B cell (primary cell): ENCODE results near the gene PGA5. TPM values are rescaled to one million over a fixed set of nuclear protein-coding genes. Genes with fewer than 3 reads are reported as not detected.

Experiments used
- ATAC-seq: fragments of 200-7000 bp; cut with Tn5 transposase; one replicate; pipeline ENCODE4 v1.10.0; 2021; ENCODE audit warnings: low read depth, mild to moderate bottlenecking, moderate number of reproducible peaks, moderate library complexity
- CTCF ChIA-PET: fragments of 350-600 bp; sonication (Branson Sonifier 250); formaldehyde crosslinking; loops from one replicate; lab custom pipeline; 2021; ENCODE audit warnings: antibody characterized with exemption, inconsistent platforms; lab: Charles Lee
- POLR2A ChIA-PET: fragments of 350-600 bp; sonication (Branson Sonifier 250); formaldehyde crosslinking; loops from one replicate; lab custom pipeline; 2021; ENCODE audit warnings: antibody characterized with exemption; lab: Charles Lee
- DNase-seq: peaks from one replicate; pipeline ENCODE4 v3.0.0; 2013
- H2AFZ ChIP-seq: 2 replicates; pipeline ENCODE4 v1.6.1; 2012; ENCODE audit warnings: mild to moderate bottlenecking, low read depth, low read length; ENCODE audit not compliant: insufficient read depth, poor library complexity, severe bottlenecking
- H3K27ac ChIP-seq, 2 donors: 1 replicate in 1 of 2; 2 replicates in 1 of 2; pipeline ENCODE4 v1.5.1; 2012 to 2013; ENCODE audit warnings: low read length in 2 of 2, mild to moderate bottlenecking in 2 of 2, moderate library complexity in 1 of 2
- H3K27me3 ChIP-seq, 4 experiments: fragments of 200-600 bp in 1 of 4; sonication (generic) in 1 of 4; replicated peaks in 1 of 4; 1 replicate in 2 of 4; 2 replicates in 2 of 4; pipeline versions ENCODE4 v1.6.1 to v1.7.0; 2013 to 2016; ENCODE audit warnings: low read length in 3 of 4, mild to moderate bottlenecking in 2 of 4, mixed read lengths in 1 of 4, moderate library complexity in 1 of 4; ENCODE audit not compliant: insufficient read depth in 4 of 4, control insufficient read depth in 3 of 4; ENCODE audit errors: control extremely low read depth in 1 of 4
- H3K36me3 ChIP-seq, 2 experiments: replicated peaks in 1 of 2; 1 replicate in 1 of 2; 2 replicates in 1 of 2; pipeline versions ENCODE4 v1.6.1 to v1.7.1; 2013; ENCODE audit warnings: low read length in 1 of 2; ENCODE audit not compliant: insufficient read depth in 2 of 2, control insufficient read depth in 1 of 2; ENCODE audit errors: control extremely low read depth in 1 of 2, extremely low read depth in 1 of 2
- H3K4me1 ChIP-seq, 2 donors: fragments of 200-600 bp in 1 of 2; sonication (generic) in 1 of 2; 1 replicate in 1 of 2; 2 replicates in 1 of 2; pipeline versions ENCODE4 v1.5.1 to v1.6.1; 2013 to 2017; ENCODE audit warnings: low read length in 2 of 2; ENCODE audit not compliant: control insufficient read depth in 2 of 2, insufficient read depth in 2 of 2
- H3K4me2 ChIP-seq: replicated peaks from 2 replicates; pipeline ENCODE3; 2012; ENCODE audit warnings: mild to moderate bottlenecking, low read depth, low read length; ENCODE audit not compliant: poor library complexity, severe bottlenecking
- H3K4me3 ChIP-seq, 5 experiments: fragments of 200-600 bp in 1 of 5; sonication (generic) in 1 of 5; 1 replicate in 3 of 5; 2 replicates in 2 of 5; pipeline versions ENCODE4 v1.5.1 to v1.7.0; 2011 to 2016; ENCODE audit warnings: low read length in 4 of 5, mild to moderate bottlenecking in 4 of 5, low read depth in 2 of 5, control low read depth in 1 of 5, moderate library complexity in 1 of 5; ENCODE audit not compliant: insufficient read depth in 1 of 5; ENCODE audit errors: control extremely low read depth in 1 of 5, extremely low read depth in 1 of 5
- H3K79me2 ChIP-seq: fragments of 200-600 bp; sonication (generic); one replicate; pipeline ENCODE4 v1.6.0; 2016; ENCODE audit warnings: low read length; ENCODE audit not compliant: control insufficient read depth, insufficient read depth
- H3K9ac ChIP-seq: fragments of 200-600 bp; sonication (generic); 2 replicates; pipeline ENCODE4 v1.6.1; 2017; ENCODE audit warnings: mild to moderate bottlenecking, low read length, moderate library complexity
- H3K9me3 ChIP-seq, 3 donors: one replicate each; pipeline versions ENCODE4 v1.6.1 to v1.7.1; 2013; ENCODE audit warnings: low read length in 2 of 3; ENCODE audit not compliant: control insufficient read depth in 2 of 3, insufficient read depth in 1 of 3; ENCODE audit errors: control extremely low read depth in 1 of 3
- H4K20me1 ChIP-seq: 2 replicates; pipeline ENCODE4 v1.6.0; 2012; ENCODE audit warnings: mild to moderate bottlenecking, low read length; ENCODE audit not compliant: insufficient read depth, control insufficient read depth, poor library complexity, severe bottlenecking
- H3K27ac Mint-ChIP-seq: one replicate; pipeline ENCODE4 v1.8.0; 2021; ENCODE audit warnings: mixed read lengths
- H3K27me3 Mint-ChIP-seq: one replicate; pipeline ENCODE4 v1.8.0; 2021; ENCODE audit warnings: mixed read lengths
- H3K4me1 Mint-ChIP-seq: one replicate; pipeline ENCODE4 v1.8.0; 2021; ENCODE audit warnings: mixed read lengths
- H3K4me3 Mint-ChIP-seq: one replicate; pipeline ENCODE4 v1.8.0; 2021; ENCODE audit warnings: mixed read lengths
- H3K9me3 Mint-ChIP-seq: one replicate; pipeline ENCODE4 v1.8.0; 2022; ENCODE audit warnings: mixed read lengths; ENCODE audit not compliant: insufficient read depth
- EZH2 ChIP-seq: IDR thresholded peaks from 2 replicates; pipeline ENCODE4 v1.6.1; 2012; ENCODE audit warnings: borderline replicate concordance, low read depth, mild to moderate bottlenecking, moderate library complexity, low read length; ENCODE audit not compliant: insufficient read depth, poor library complexity, severe bottlenecking
- WGBS: methylation state at CpG from one replicate; pipeline ENCODE4 v1.1.5; 2013; ENCODE audit warnings: missing lambda C conversion rate; ENCODE audit not compliant: insufficient coverage; 5-methylcytosine and 5-hydroxymethylcytosine counted together
- intact Hi-C: fragments of 100-400 bp; cut with micrococcal nuclease; formaldehyde crosslinking; loops from one replicate; pipeline ENCODE4 v1.10.0; 2022
- polyA plus RNA-seq: library from polyadenylated mRNA; depleted of rRNA; stranded (reverse); fragments of >200 nt; gene quantifications from 2 replicates; pipeline ENCODE4 v1.2.3, GENCODE V29; 2012
- total RNA-seq, 2 donors: library from RNA; stranded (reverse); fragments of 120-200 nt in 1 of 2; gene quantifications; 1 replicate in 1 of 2; 2 replicates in 1 of 2; pipeline versions ENCODE4 v1.2.3 to v1.2.4, GENCODE V29; 2013 to 2022
- TF ChIP-seq, protein P1 (sequence below): fragments of 200-600 bp; IDR thresholded peaks from one replicate; pipeline ENCODE4 v1.8.0; 2022; ENCODE audit warnings: antibody characterized with exemption, mild to moderate bottlenecking

The PGA5 gene
- total and polyA plus RNA-seq, 2 donors (not counting 1 experiment from before 2014, with no cell fraction given) = not detected

DNA sequence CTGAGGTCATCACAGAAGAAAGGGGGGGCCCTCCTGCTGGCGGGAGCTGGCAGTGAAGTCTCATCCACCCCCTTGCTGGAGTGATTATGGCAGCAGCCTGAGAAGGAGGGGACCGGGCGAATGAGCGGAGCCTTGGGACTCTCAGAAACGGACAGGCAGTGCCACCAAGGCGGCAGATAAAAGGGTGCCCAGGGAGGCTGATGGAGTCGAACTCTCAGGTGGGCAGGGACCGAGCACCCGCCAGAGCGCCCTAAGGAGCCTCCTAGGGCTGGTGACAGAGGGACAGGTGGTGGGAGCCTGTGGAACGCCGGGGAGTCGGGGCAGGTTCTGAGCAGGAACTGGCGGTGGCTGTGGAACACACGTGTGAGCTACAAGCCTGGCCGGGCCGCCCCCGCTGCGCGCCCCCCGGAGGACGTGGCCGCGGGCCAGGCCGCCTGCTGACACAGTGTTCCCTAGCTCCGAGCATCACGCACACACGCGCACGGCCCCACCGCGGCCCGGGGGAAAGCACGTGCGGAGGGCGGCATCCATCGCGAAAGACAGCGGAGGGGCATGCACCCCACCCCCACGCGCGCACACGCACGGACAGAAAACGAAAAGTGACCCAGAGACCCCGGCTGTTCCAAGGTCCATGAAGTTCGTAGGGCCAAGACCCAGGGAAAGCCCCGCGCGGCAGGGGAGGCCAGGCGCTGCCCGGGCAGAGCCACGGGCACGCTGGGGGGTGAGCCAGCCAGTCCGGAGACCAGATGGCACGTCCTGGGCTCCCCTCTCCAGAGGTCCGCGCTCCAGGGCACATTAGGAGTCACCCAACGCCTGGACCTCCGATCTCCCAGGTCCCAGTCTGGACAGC lies 53.1 kb downstream of the PGA5 start:
- TF ChIP-seq, protein P1, sequence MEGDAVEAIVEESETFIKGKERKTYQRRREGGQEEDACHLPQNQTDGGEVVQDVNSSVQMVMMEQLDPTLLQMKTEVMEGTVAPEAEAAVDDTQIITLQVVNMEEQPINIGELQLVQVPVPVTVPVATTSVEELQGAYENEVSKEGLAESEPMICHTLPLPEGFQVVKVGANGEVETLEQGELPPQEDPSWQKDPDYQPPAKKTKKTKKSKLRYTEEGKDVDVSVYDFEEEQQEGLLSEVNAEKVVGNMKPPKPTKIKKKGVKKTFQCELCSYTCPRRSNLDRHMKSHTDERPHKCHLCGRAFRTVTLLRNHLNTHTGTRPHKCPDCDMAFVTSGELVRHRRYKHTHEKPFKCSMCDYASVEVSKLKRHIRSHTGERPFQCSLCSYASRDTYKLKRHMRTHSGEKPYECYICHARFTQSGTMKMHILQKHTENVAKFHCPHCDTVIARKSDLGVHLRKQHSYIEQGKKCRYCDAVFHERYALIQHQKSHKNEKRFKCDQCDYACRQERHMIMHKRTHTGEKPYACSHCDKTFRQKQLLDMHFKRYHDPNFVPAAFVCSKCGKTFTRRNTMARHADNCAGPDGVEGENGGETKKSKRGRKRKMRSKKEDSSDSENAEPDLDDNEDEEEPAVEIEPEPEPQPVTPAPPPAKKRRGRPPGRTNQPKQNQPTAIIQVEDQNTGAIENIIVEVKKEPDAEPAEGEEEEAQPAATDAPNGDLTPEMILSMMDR = no peak
- TF ChIP-seq EZH2 = no peak
- peak overlapping the region; percentile 88 for H3K4me3 Mint-ChIP-seq
- Histone ChIP-seq H3K4me1 (peaks cover 8 to 21% of the 10 kb centered on the region in 2 donors), H3K4me3 (peak overlapping the region; percentile 26 to 74 (median 54)), H2AFZ (peak overlapping the region; percentile 84), H3K9me3 (no peaks in the 10 kb centered on the region), H3K27me3 (no peaks in the 10 kb centered on the region), H3K79me2 (no peaks in the 10 kb centered on the region), H3K9ac (peak overlapping the region; percentile 68), H3K27ac (no peak overlapping the region), H4K20me1 (no peaks in the 10 kb centered on the region), H3K36me3 (peaks cover 0 to under 1% of the 10 kb centered on the region in 2 experiments), H3K4me2 (peak overlapping the region; percentile 99)
- POLR2A ChIA-PET = interaction anchor here (0.7 kb wide), 1 partner anchor 98 kb away, joined by 5 read pairs; the partner anchor contains the start of gene TMEM216
- ATAC-seq = peak; percentile 32
- CTCF ChIA-PET = interaction anchor here (1.0 to 1.7 kb wide), 4 partner anchors 16 to 463 kb away, joined by 3 to 6 read pairs (median 6); no protein-coding TSS in a partner anchor
- H3K27ac Mint-ChIP-seq = peak overlapping the region; percentile 37
- no peaks in the 10 kb centered on the region for H3K9me3 Mint-ChIP-seq
- H3K27me3 Mint-ChIP-seq = no peaks in the 10 kb centered on the region
- DNase-seq = peak; percentile 49
- H3K4me1 Mint-ChIP-seq = peaks cover 14% of the 10 kb centered on the region
- 1% methylated on average over 59 of the region's 60 CpGs for WGBS
- intact Hi-C loops = loop anchor here (1.0 kb wide), 2 partner anchors 40 to 463 kb away; no protein-coding TSS in a partner anchor
